GM21723 (cell line): ENCODE data around the gene PIP5K1C.
"Not testable (repeated sequence)": the region's sequence is repeated elsewhere in the genome, so short reads cannot be mapped to it uniquely, and the experiment has no call there.

Experiments
- ATAC-seq: cut with Tn5 transposase; IDR thresholded peaks from one replicate; pipeline ENCODE4 v1.9.1; 2021; ENCODE audit warnings: mild to moderate bottlenecking, moderate library complexity; ENCODE audit not compliant: unreplicated experiment

PIP5K1C gene

DNA sequence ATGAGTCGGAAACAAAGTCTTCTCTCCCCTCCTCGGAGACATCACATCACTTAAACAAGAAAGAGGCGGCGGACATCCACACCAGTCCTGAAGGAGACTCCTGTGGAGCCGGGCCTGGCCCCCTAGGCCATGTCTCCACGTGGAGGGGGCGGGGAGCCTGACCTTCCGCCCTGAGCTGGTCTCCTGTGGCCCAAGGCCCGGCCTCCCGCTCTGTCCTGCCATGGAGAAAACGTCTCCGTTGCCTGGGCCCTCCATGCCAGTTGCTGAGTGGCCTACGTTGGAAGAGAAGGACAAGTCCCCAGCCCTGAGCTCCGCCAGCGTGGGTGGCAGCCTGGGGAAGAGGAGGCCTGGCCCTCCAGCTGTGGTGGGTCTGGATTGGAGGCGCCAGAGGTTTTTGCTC, 68.2 kb downstream of the PIP5K1C start:
- no peak for ATAC-seq

DNA sequence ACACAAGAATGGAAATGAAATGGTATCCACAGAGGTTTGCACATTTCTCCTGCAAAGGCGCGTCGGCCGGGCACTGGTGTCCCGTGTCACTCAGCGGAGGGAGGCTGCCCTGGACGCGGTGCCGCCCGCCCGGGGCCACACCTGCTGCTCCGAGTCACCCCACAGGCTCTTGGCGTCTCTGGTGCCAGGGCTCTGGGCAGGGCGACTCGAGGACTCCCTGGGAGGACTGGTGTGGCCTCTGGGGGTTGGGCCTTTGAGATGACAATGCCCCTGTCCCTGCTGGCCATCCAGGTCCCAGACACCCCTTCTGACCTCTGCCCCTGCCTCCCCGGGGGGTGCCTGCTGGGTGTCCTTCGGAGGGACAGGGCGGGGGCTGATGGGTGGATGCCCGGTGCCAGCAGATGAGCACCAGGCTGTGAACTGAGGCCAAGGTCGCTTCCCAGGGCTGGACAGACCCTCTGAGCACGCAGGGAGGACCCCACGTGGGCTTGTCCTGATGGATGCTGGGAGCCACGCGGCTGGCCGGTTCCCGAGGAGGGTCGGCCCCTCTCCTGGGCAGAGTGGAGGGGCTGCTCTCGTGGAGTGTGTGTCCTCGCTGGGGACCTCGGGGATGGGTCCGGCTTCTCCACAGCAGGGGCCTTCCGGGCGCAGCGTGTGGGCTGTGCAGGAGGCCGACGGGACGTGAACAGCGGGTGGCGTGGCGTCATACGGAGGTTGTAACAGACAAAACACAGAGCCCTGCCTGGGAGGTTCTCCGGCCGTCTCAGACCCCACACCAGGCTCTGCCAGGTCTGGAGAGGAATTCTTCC, 69.0 kb downstream of the PIP5K1C start:
- ATAC-seq = no peak

DNA sequence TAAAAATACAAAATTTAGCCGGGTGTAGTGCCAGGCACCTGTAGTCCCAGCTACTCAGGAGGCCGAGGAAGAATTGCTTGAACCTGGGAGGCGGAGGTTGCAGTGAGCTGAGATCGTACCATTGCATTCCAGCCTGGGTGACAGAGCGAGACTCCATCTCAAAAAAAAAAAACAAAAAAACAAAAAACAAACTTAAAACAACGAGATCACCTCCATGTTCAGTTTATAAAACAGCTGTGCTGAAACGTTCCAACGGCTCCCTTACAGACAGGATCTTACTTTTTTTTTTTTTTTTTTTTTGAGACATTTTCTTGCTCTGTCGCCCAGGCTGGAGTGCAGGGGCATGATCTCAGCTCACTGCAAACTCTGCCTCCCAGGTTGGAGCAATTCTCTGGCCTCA, 71.5 kb downstream of the PIP5K1C start:
- ATAC-seq = not testable (repeated sequence)

DNA sequence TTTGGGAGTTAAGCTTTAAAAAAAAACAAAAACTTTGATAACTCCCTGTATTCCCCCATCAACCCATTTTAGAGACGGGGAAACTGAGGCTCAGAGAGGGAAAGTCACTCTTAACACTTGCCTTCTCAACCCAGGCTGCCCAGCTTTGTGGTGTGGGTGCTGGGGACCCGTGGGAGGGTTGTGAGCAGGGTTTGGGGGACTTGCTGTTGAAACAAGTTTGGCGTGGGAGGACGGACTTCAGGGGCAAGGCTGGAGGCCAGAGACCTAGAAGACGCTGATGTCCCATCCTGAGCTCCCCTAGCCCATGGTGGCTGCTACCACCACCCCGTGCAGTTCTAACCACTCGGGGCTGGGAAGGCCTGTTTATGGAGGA, 72.9 kb downstream of the PIP5K1C start:
- ATAC-seq = no peak

DNA sequence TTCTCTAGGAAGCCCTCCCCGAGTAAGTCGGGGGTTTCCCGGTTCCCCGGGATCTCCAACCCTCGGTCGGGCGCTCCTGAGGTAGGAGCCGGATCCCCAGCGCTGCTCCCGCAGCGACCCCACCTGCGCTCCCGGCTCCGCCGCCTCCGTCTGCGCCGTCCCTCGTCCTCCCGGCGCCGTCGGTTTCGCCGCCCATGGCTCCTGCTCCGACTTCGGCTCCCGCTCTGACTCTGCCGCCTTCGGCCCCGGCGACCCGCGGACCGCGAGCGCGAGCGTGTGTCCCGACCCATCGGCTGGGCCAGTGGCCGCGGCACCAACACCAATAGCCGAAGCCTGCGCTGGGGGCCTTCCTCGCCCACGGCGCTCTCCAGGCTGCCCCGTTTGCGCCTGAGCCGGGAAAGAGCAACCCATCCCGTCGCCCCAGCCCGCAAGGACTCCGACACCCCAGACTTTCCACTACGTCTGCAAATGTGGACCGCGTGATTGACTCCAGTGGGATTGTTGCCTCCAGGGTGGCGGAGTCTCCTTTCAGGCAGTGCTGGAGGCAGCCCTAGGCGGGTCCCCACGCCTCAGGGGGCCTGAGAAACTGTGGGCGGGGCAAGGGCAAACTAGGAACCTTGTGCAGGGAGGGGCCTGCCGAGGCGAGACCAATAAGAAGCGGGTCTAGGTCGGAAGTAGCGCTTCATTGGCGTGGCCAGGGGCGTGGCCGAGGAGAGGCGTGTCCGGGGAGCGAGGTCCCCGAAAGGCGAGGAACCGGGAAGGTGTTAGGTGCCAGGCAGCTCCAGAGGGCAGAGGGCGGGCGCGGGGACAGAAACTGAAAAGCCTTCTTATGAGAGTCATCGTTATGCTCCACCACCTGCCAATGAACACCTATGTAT, 73.6 kb downstream of the PIP5K1C start, which contains the start of gene CACTIN:
TSS of gene CACTIN (minus strand) at position 318 of the 878 bp plus-strand sequence. CDS start at position 290, 28 bp downstream.
- ATAC-seq = peak; percentile 83

DNA sequence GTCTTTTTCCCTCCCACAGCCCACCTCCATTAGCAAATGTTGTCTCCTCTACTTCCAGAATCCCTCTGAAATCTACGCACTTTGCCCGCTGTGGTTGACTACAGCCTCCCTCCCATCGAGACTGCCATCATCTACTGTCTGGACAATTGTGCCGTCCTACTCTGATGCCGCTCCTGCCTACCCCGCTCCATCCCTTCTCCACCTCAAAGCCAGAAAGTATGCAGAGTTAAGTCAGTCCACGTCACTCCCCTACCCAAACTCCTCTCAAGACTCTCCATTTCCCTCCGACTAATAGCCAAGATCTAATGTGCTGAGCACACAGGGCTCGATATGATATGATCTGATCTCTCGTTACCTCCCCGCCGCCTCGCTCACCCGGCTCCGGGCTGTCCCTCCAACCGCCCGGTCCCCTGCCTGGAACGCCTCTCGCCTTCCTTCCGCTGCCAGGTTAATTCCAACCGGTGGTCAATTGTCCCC, 74.2 kb downstream of the PIP5K1C start:
- no peak for ATAC-seq

DNA sequence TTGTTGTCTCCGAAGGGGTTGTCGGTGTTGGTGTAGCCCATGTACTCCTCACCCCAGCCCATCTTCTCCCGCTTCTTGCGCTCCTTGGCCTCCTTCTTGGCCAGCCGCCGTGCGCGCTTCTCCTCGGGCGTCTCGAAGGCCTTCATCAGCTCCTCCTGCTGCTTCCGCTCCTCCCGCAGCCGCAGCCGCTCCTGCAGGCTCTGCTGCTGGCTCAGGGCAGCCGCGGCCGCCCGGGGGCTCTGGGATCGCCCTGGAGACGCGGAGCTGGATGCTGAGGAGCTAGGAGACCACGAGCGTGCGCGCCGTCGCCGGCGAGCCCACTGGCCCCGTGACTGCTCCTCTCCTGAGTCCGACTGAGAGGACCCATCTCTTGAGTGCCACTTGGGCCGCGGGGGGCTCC, 76.6 kb downstream of the PIP5K1C start:
- no peak for ATAC-seq

DNA sequence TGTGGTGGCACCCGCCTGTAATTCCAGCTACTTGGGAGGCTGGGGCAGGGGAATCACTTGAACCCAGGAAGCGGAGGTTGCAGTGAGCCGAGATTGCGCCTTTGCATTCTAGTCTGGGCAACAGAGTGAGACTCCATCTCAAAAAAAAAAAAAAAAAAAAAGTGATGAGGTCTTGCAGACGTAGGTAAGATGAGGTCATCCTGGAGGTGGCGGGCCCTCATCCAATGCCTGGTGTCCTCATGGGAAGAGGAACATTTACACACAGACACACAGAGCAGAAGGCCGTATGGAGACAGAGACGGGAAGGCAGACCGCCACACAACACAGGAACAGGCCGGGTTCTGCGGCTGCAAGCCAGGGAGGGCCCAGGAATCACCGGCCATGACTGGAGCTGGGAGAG, 78.0 kb downstream of the PIP5K1C start:
- no peak for ATAC-seq

DNA sequence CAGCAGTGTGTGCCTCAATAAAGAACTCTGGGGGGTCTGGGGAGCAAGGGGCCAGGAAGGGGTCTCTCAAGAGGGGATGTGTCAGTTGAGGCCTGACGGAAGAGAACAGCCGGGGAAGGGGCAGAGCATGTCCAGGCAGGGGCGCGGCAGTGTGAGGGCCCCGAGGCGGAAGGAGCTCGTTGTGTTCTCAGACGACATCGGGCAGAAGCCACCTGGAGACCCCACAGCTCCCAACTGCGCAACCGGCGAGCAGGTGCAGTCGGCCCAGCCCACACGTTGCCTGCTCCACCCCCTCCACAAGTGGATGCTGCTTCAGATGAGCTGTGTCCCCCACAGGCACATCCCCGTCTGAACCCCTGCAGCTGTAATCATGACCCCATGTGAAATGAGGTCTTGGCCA, 78.6 kb downstream of the PIP5K1C start:
- no peak for ATAC-seq

DNA sequence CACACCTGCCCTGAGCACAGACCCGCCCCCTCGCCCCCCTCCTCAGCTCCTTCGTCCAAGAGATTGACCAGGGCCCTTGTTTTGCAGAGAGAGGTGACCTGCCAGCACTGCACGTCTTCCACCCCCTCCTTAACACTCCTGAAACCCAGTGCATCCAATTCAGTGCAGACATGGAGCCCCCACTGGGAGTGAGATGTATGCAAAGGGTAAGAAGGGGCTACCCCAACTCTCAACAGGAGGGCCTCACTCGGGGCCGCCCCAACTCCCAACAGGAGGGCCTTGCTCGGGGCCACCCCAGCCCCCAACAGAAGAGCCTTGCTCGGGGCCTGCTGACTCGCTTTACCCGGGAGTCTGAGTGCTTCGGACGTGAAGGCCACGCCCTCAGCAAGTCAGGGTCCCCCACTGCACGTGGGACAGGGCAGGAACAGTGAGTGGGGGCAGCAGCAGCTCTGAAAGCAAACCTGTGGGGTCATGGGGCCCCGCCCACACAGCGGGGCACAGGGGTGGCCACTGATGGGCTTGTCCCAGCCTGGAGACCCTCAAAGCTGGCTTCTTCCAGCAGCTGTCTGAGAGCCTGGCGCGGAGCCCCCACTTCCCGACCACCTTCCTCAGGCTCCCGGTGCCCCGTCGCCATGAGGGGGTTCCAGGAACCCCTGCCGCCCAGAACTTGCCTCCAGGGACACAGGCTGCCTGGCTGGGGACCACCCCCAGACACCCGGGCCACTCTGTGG, 79.3 kb downstream of the PIP5K1C start:
- ATAC-seq = no peak

DNA sequence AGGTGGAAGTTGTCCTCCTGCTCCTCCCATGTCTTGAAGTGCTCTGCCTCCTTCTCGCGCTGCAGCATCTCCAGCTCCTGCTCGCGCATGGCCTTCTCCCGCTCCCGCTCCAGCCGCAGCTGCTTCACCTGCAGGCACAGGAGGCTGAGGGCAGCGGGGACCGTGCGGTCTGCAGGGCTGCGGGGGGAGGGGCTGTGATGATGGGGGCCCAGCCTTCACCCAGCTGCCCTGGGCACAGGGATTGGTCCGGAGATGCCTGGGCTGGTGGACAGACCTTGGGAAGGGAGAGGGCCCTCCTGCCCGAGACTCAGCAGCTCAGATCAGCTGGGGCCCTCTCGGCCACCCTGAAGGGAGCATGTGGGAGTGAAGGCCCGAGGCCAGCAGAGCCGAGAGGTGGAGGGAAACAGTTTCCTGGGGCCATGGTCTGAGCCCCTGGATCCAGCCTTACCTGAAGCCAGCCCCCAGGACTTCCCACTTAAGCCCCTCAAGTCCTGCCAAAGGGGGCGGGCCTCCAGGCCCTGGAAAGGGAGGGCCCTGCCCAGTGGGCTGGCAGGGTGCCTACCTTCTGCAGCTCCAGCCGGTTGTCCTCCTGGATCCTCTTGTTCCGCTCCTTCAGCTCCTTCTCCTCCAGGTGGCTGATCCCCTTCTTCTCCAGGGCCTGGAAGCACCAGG, 80.0 kb downstream of the PIP5K1C start:
- ATAC-seq = no peak

DNA sequence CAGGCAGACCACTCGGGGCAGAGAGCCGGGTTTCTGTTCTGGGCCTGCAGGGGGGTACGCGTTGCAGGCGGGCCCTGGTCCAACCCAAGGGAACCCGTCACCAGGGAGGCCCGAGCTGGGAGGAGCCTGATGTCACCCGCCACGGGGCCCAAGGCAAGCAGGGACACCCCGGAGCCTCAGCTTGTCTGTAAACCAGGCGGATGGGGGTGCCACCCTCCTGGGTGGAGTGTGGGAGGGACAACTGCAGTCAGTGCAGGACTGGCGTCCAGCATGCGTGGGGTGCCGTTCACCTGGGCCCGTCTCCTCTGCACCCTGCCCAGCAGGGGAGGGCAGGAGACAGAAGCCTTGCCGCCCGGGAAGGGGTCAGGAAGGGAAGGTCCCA, 80.6 kb downstream of the PIP5K1C start:
- ATAC-seq = no peak

DNA sequence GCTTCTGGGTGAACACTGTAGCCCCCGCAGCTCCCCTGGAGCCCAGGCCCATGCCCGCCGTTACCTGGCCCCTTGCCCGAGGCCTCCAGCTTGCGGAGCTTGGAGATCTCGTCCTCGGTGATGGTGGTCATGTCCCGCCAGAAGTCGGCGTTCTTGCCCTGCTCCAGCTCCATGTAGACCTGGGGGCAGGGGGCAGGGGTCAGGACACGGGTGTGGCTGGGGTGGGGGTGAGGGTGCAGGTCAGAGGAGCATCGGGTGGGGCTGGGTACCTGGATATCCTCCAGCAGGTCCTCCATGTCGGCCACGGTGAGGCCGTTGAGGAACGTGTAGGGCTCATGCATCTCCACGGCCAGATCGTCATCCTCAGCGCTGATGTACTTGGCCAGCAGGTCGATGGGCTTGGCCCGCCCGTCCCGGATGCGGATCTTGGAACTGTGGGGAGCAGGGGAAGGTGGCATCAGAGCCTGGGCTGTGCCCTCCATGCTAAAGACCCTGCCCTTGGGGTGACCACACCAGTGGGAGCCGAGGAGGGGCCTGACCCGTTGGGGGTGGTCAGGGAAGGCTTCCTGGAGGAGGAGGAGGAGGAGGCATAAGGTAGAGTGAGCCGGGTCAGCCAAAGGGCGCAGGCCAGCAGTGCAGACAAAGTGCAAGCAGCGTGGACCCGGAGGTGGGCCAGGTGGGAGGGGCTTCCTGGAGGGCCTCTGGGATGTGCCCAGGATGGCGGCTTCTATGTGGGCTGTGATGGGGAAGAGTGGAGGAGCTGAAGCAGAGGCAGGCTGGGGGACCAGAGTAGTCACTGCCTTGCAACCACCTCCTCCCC, 81.2 kb downstream of the PIP5K1C start:
- ATAC-seq = no peak

DNA sequence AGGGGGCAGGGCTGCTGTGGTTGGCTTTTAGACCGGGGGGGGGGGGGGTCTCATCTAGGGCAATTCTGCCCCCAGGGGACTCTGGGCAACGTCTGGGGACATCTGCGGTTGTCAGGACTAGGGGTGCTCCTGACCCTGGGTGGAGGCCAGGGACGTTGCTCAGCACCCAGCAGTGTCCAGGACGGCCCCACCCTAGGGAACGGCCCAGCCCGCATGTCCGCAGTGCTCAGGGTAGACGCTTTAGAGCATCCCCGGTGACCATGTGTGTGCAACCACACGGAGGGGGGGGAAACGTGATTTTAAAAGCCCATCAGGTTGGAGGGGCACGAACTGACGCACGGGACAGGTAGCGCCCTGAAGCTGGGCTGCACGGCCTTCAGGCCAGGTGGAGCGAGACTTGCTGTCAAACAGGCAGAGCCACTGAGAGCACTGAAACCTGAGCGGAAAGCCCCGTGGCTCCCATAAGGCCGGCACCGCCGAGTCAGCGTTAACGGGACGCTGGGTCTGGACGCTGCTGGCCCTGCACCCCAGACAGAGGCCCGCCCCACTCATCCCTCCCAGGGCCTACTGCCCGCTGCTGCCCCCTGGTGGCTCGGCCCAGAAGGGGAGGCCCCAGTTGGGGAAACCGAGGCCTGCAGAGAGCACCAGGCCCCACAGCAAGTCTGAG, 82.0 kb downstream of the PIP5K1C start:
- no peak for ATAC-seq

DNA sequence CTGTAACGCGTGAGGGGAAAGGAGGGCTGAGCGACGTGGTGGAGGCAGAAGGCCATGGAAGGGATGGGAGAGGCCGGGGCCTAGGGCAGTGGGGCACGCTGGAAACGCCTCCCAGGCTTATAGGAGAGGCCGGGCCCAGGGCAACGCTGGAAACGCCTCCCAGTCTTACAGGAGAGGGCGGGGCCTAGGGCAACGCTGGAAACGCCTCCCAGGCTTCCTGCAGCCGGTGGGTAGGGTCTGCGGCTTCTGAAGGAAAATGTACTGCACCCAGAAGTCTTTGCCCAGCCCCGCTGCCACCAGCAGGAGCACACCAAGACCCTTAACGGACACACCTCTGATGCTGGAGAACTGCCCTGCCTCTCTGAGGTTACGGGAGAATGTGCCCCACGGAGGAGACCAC, 82.8 kb downstream of the PIP5K1C start:
- no peak for ATAC-seq

DNA sequence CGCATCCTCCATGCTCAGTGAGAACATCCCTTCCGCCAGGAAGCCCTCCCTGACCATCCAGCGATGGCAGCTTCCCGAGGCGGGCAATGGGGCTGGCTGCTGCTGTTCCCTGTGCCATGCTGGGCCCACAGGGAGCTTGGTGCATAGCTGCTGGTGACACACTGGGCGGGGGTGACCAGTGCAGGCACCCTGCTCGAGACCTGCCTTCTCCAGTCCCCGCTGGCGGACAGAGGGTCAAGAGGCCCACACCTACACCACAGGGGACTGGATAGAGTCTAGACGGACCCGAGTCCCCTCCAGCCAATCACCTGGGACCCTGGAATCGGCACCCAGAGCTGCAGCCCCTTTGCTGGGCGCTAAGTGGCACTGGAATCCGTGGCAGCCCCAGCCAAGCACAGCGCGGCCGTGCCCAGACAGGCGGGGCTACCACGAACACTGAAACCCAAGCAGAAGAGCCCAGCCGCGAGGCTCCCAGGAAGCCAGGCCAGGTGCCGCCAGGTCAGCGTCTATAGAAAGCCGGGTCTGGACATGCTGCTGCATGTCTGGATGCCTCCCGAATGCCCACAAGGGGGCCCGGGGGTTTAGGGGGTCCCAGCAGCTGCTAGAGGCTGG, 84.6 kb downstream of the PIP5K1C start:
- ATAC-seq = no peak

DNA sequence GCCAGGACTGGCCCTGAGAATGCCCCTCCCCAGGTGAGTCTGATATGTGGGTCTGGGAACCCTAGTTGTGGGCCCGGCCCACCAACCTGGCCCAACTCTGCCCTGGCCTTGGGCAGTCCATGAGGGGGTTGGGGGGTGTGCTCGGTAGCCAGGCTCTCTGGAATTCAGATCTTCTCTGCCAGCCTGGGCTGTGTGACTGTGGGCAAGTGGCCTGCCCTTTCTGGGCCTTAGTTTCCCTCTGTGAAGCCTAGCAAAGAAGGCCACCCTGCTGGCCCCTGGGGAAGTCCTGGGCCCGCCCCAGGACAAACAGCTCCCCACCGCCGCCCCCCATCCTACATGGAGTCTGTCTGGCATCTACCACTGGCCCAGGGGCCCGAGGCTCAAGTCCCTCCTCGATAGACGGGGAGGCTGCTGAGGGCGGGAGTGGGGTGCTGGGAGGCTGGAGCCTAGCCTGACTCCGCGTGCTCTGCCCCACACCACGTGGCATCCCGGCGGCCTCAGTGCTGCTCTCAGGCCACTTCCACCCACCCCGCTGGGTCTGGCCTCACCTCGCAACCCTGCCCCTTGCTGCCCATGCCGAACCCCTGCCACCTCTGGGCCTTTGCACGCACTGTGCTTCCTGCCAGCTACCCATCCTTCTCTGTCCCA, 85.3 kb downstream of the PIP5K1C start:
- no peak for ATAC-seq
